ENCODE measurements around the gene RB1. TPM values are rescaled to one million over a fixed set of nuclear protein-coding genes. Genes with fewer than 3 reads are reported as not detected.

RB1 gene
- total RNA-seq, 1 experiment from 2014 or later = 18.8 TPM

- TF ChIP-seq KAT7 (CRISPR knock-in tag; IDR thresholded peaks at IDR 0.05; ENCODE audit: borderline replicate concordance) (no peak), ATF2 (CRISPR knock-in tag; IDR thresholded peaks at IDR 0.05; ENCODE audit: borderline replicate concordance, low read depth) (no peak)
- TF ChIP-seq, protein P1, sequence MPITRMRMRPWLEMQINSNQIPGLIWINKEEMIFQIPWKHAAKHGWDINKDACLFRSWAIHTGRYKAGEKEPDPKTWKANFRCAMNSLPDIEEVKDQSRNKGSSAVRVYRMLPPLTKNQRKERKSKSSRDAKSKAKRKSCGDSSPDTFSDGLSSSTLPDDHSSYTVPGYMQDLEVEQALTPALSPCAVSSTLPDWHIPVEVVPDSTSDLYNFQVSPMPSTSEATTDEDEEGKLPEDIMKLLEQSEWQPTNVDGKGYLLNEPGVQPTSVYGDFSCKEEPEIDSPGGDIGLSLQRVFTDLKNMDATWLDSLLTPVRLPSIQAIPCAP (CRISPR knock-in tag; IDR thresholded peaks at IDR 0.05) = no peak
These were observed 79.8 kb downstream of the RB1 start (continued) for GRCh38 chr13:48383384-48383783.

DNA sequence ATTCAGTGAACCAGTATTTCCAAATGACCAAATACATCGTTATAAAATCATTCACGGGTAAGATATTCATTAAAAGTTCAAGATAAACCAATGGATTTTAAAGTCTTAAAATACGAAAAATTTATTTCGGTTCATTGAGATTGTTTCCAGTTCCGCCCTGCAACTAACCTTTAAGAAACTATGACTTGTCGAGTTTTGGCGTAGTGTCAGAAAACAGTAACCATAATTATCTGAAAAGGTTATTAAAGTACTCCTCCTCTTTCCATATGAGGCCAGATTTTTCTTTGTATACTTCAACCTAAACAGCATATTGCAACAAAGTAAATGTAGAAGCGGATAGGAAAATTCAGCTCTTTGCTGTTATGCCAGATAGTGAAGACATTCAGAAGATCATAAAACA, 83.3 kb downstream of the RB1 start:
- TF ChIP-seq KAT7 (CRISPR knock-in tag; IDR thresholded peaks at IDR 0.05; ENCODE audit: borderline replicate concordance) = no peak
- no peak for TF ChIP-seq AFF4 (CRISPR knock-in tag; IDR thresholded peaks at IDR 0.05; ENCODE audit: borderline replicate concordance)
- no peak for TF ChIP-seq ETV6 (CRISPR knock-in tag; IDR thresholded peaks at IDR 0.05)
- no peak for TF ChIP-seq CBFB (CRISPR knock-in tag; IDR thresholded peaks at IDR 0.05; ENCODE audit: low read depth)
- no peak for TF ChIP-seq NR1H2 (CRISPR knock-in tag; IDR thresholded peaks at IDR 0.05)
- TF ChIP-seq ATF2 (CRISPR knock-in tag; IDR thresholded peaks at IDR 0.05; ENCODE audit: borderline replicate concordance, low read depth) = no peak
- TF ChIP-seq NFYB (CRISPR knock-in tag; conservative IDR thresholded peaks at IDR 0.05; ENCODE audit: low read depth) = no peak
- no peak for TF ChIP-seq ZNF423 (CRISPR knock-in tag; IDR thresholded peaks at IDR 0.05)
- TF ChIP-seq, protein P2, sequence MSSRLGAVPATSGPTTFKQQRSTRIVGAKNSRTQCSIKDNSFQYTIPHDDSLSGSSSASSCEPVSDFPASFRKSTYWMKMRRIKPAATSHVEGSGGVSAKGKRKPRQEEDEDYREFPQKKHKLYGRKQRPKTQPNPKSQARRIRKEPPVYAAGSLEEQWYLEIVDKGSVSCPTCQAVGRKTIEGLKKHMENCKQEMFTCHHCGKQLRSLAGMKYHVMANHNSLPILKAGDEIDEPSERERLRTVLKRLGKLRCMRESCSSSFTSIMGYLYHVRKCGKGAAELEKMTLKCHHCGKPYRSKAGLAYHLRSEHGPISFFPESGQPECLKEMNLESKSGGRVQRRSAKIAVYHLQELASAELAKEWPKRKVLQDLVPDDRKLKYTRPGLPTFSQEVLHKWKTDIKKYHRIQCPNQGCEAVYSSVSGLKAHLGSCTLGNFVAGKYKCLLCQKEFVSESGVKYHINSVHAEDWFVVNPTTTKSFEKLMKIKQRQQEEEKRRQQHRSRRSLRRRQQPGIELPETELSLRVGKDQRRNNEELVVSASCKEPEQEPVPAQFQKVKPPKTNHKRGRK (CRISPR knock-in tag; IDR thresholded peaks at IDR 0.05; ENCODE audit: borderline replicate concordance) = no peak
- no peak for TF ChIP-seq PRRX2 (CRISPR knock-in tag; IDR thresholded peaks at IDR 0.05)
- Mint-ChIP-seq H3K27me3 (ENCODE audit: low read depth) (no peaks in the 10 kb centered on the region), H3K4me1 (no peaks in the 10 kb centered on the region), H3K9me3 (no peaks in the 10 kb centered on the region), H3K27ac (no peak overlapping the region), H3K4me3 (no peak overlapping the region), H3K36me3 (no peaks in the 10 kb centered on the region)
- ChIA-PET CTCF (interaction anchor here (1.2 kb wide), 1 partner anchor 292 kb away, joined by 3 read pairs; the partner anchor contains the start of gene MED4), POLR2A (no interaction called here)
- DNase-seq (ENCODE audit: low spot score) (no peak), ATAC-seq (no peak)

GRCh38 chr13:48391257-48391656, 87.7 kb downstream of the RB1 start:
- Mint-ChIP-seq H3K36me3 (peaks cover 30% of the 10 kb centered on the region), H3K4me3 (no peak overlapping the region), H3K9me3 (peaks cover 33% of the 10 kb centered on the region), H3K27me3 (ENCODE audit: low read depth) (no peaks in the 10 kb centered on the region), H3K27ac (no peak overlapping the region), H3K4me1 (no peaks in the 10 kb centered on the region)
- ChIA-PET CTCF (no interaction called here), POLR2A (no interaction called here)
- TF ChIP-seq NR1H2 (CRISPR knock-in tag; IDR thresholded peaks at IDR 0.05) (no peak), GRHL2 (CRISPR knock-in tag; IDR thresholded peaks at IDR 0.05; ENCODE audit: insufficient replicate concordance, severe bottlenecking) (no peak), ATF3 (CRISPR knock-in tag; conservative IDR thresholded peaks at IDR 0.05) (no peak), GTF2I (CRISPR knock-in tag; conservative IDR thresholded peaks at IDR 0.05) (no peak), MYBL2 (CRISPR knock-in tag; IDR thresholded peaks at IDR 0.05) (no peak), CREM (CRISPR knock-in tag; IDR thresholded peaks at IDR 0.05) (no peak)
- TF ChIP-seq, protein P3, sequence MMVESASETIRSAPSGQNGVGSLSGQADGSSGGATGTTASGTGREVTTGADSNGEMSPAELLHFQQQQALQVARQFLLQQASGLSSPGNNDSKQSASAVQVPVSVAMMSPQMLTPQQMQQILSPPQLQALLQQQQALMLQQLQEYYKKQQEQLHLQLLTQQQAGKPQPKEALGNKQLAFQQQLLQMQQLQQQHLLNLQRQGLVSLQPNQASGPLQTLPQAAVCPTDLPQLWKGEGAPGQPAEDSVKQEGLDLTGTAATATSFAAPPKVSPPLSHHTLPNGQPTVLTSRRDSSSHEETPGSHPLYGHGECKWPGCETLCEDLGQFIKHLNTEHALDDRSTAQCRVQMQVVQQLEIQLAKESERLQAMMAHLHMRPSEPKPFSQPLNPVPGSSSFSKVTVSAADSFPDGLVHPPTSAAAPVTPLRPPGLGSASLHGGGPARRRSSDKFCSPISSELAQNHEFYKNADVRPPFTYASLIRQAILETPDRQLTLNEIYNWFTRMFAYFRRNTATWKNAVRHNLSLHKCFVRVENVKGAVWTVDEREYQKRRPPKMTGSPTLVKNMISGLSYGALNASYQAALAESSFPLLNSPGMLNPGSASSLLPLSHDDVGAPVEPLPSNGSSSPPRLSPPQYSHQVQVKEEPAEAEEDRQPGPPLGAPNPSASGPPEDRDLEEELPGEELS (CRISPR knock-in tag; IDR thresholded peaks at IDR 0.05) = no peak
- TF ChIP-seq, protein P4, sequence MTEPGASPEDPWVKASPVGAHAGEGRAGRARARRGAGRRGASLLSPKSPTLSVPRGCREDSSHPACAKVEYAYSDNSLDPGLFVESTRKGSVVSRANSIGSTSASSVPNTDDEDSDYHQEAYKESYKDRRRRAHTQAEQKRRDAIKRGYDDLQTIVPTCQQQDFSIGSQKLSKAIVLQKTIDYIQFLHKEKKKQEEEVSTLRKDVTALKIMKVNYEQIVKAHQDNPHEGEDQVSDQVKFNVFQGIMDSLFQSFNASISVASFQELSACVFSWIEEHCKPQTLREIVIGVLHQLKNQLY (CRISPR knock-in tag; IDR thresholded peaks at IDR 0.05) = no peak
- ATAC-seq (no peak), DNase-seq (ENCODE audit: low spot score) (no peak)
